HCT116 (cell line): ENCODE data around the gene HMGA1. TPM values are rescaled to one million over a fixed set of nuclear protein-coding genes. Genes with fewer than 3 reads are reported as not detected.

Experiments
- ATAC-seq: fragments of 200-7000 bp; cut with Tn5 transposase; 2 replicates; pipeline ENCODE4 v1.9.1; 2020; ENCODE audit warnings: mild to moderate bottlenecking, moderate library complexity
- BruUV-seq: library from RNA; stranded (reverse); fragments of 400-500 nt; replicated peaks from 2 replicates; lab custom pipeline; 2021; lab: Mats Ljungman, UMichigan
- CTCF ChIA-PET: fragments of 300-600 bp; sonication (Branson Sonifier 250); formaldehyde crosslinking; loops from one replicate; lab custom pipeline; 2021; ENCODE audit warnings: antibody characterized with exemption; lab: Charles Lee
- POLR2A ChIA-PET: fragments of 300-600, 350-600 bp; sonication (Branson Sonifier 250); formaldehyde crosslinking; loops from one replicate; lab custom pipeline; 2021; ENCODE audit warnings: antibody characterized with exemption; lab: Charles Lee
- RAD21 ChIA-PET, 2 experiments: fragments of 300-600 bp; sonication (Branson Sonifier 250); formaldehyde crosslinking; loops; one replicate each; lab custom pipeline; 2023; ENCODE audit warnings: low total read pairs in 2 of 2; ENCODE audit not compliant: uncharacterized antibody in 2 of 2, unreplicated experiment in 2 of 2, low non-redundant PET in 1 of 2; lab: Charles Lee
- DNase-seq: peaks from one replicate; pipeline ENCODE4 v3.0.0-alpha.2; 2010; ENCODE audit warnings: low read depth, low spot score
- H2AFZ ChIP-seq: fragments of 200-600 bp; shearing (Covaris generic), sonication (generic); 2 replicates; pipeline ENCODE4 v1.6.1; 2017; ENCODE audit warnings: low read depth, mixed run types, mixed read lengths, antibody characterized with exemption, low read length; ENCODE audit not compliant: poor library complexity, severe bottlenecking
- H3K27ac ChIP-seq: 2 replicates; pipeline ENCODE4 v1.5.1; 2012; ENCODE audit warnings: low read depth, low read length
- H3K27me3 ChIP-seq: fragments of 200-600 bp; sonication (generic); 2 replicates; pipeline ENCODE4 v1.6.1; 2016; ENCODE audit warnings: mixed run types, low read length, mixed read lengths; ENCODE audit not compliant: insufficient read depth
- H3K36me3 ChIP-seq, 2 experiments: fragments of 200-500 bp in 1 of 2; fragments of 200-600 bp in 1 of 2; sonication (Bioruptor generic) in 1 of 2; sonication (generic) in 1 of 2; 2 replicates each; pipeline versions ENCODE4 v1.5.1 to v1.6.1; 2014 to 2016; ENCODE audit warnings: low read length in 2 of 2, inconsistent platforms in 1 of 2, mixed read lengths in 1 of 2, mixed run types in 1 of 2; ENCODE audit not compliant: insufficient read depth in 2 of 2, control insufficient read depth in 1 of 2
- H3K4me1 ChIP-seq, 2 experiments: fragments of 200-600 bp in 1 of 2; sonication (generic) in 1 of 2; 2 replicates each; pipeline versions ENCODE4 v1.5.1 to v1.6.1; 2012 to 2017; ENCODE audit warnings: low read length in 2 of 2, inconsistent platforms in 1 of 2, mild to moderate bottlenecking in 1 of 2, mixed read lengths in 1 of 2, mixed run types in 1 of 2, moderate library complexity in 1 of 2; ENCODE audit not compliant: insufficient read depth in 2 of 2, control insufficient read depth in 1 of 2
- H3K4me2 ChIP-seq: fragments of 200-600 bp; sonication (generic); 2 replicates; pipeline ENCODE4 v1.6.1; 2017; ENCODE audit warnings: mixed run types, low read length, mixed read lengths
- H3K4me3 ChIP-seq, 2 experiments: fragments of 200-600 bp in 1 of 2; sonication (generic) in 1 of 2; replicated peaks in 1 of 2; 2 replicates each; pipeline ENCODE4 v1.5.1; 2011 to 2016; ENCODE audit warnings: low read length in 2 of 2, control low read depth in 1 of 2, low read depth in 1 of 2, mild to moderate bottlenecking in 1 of 2, mixed read lengths in 1 of 2, mixed run types in 1 of 2
- H3K79me2 ChIP-seq: fragments of 200-600 bp; sonication (generic); 2 replicates; pipeline ENCODE4 v1.6.1; 2017; ENCODE audit warnings: mild to moderate bottlenecking, mixed run types, low read length, moderate library complexity, mixed read lengths; ENCODE audit not compliant: insufficient read depth
- H3K9ac ChIP-seq: fragments of 200-600 bp; sonication (generic); 2 replicates; pipeline ENCODE4 v1.6.1; 2016; ENCODE audit warnings: low read length, mixed read lengths
- H3K9me2 ChIP-seq: fragments of 200-600 bp; sonication (generic), shearing (Covaris generic); 2 replicates; pipeline ENCODE4 v1.6.1; 2017; ENCODE audit warnings: mixed run types, mild to moderate bottlenecking, moderate library complexity; ENCODE audit not compliant: insufficient read depth
- H3K9me3 ChIP-seq, 2 experiments: fragments of 200-500 bp in 1 of 2; fragments of 200-600 bp in 1 of 2; sonication (Bioruptor generic) in 1 of 2; sonication (generic) in 1 of 2; 2 replicates each; pipeline ENCODE4 v1.6.1; 2014 to 2017; ENCODE audit warnings: low read length in 2 of 2, mixed read lengths in 2 of 2, inconsistent platforms in 1 of 2, low read depth in 1 of 2, mild to moderate bottlenecking in 1 of 2, mixed run types in 1 of 2, moderate library complexity in 1 of 2; ENCODE audit not compliant: control insufficient read depth in 1 of 2, insufficient read depth in 1 of 2
- H4K20me1 ChIP-seq: fragments of 200-600 bp; sonication (generic), shearing (Covaris generic); 2 replicates; pipeline ENCODE4 v1.6.1; 2017; ENCODE audit warnings: mixed run types, mild to moderate bottlenecking, moderate library complexity; ENCODE audit not compliant: insufficient read depth
- EZH2 ChIP-seq: fragments of 200-600 bp; sonication (generic); IDR thresholded peaks from 2 replicates; pipeline ENCODE4 v1.6.1; 2017; ENCODE audit warnings: antibody characterized with exemption, mixed run types
- EZH2phosphoT487 ChIP-seq: fragments of 200-600 bp; IDR thresholded peaks from 2 replicates; pipeline ENCODE4 v1.6.1; 2018; ENCODE audit warnings: antibody characterized with exemption, borderline replicate concordance
- FOSL1 ChIP-seq: IDR thresholded peaks from 2 replicates; pipeline ENCODE4 v1.6.1; 2012; ENCODE audit warnings: low read depth
- POLR2A ChIP-seq: IDR thresholded peaks from 2 replicates; pipeline ENCODE4 v1.7.0; 2011; ENCODE audit warnings: borderline replicate concordance; ENCODE audit not compliant: insufficient read depth, insufficient read length; ENCODE audit errors: extremely low read depth
- RAD21 ChIP-seq: IDR thresholded peaks from 2 replicates; pipeline ENCODE4 v1.6.1; 2012; ENCODE audit warnings: low read depth, mild to moderate bottlenecking
- REST ChIP-seq: IDR thresholded peaks from 2 replicates; pipeline ENCODE4 v1.6.1; 2012; ENCODE audit warnings: low read depth
- SP1 ChIP-seq: IDR thresholded peaks from 2 replicates; pipeline ENCODE4 v1.6.1; 2012; ENCODE audit warnings: low read depth
- TCF7L2 ChIP-seq: IDR thresholded peaks from 2 replicates; pipeline ENCODE4 v1.7.0; 2011; ENCODE audit warnings: borderline replicate concordance, inconsistent platforms; ENCODE audit not compliant: insufficient read depth, insufficient read length; ENCODE audit errors: extremely low read depth
- YY1 ChIP-seq: IDR thresholded peaks from 2 replicates; pipeline ENCODE4 v1.6.1; 2011; ENCODE audit warnings: low read length, low read depth, moderate library complexity, mild to moderate bottlenecking; ENCODE audit not compliant: insufficient replicate concordance; ENCODE audit errors: extremely low read depth
- ZFX ChIP-seq: fragments of 450-650 bp; IDR thresholded peaks from 2 replicates; pipeline ENCODE4 v1.6.1; 2017
- intact Hi-C: fragments of 100-400 bp; cut with micrococcal nuclease; formaldehyde crosslinking; loops from 2 replicates; pipeline ENCODE4 v1.10.0; 2022
- total RNA-seq: library from RNA; stranded (reverse); gene quantifications from one replicate; pipeline ENCODE4 v1.2.1, GENCODE V29; 2021; ENCODE audit not compliant: unreplicated experiment
- TF ChIP-seq, protein P1 (sequence below), 3 experiments: fragments of 200-600 bp in 1 of 3; sonication (generic) in 1 of 3; IDR thresholded peaks in 2 of 3; conservative IDR thresholded peaks in 1 of 3; 2 replicates each; pipeline ENCODE4 v1.5.1; 2012 to 2017; ENCODE audit warnings: low read depth in 2 of 3, low read length in 2 of 3, antibody characterized with exemption in 1 of 3, borderline replicate concordance in 1 of 3, control low read depth in 1 of 3, mild to moderate bottlenecking in 1 of 3, mixed read lengths in 1 of 3, mixed run types in 1 of 3, moderate library complexity in 1 of 3; ENCODE audit not compliant: insufficient read depth in 1 of 3

HMGA1 gene
- total RNA-seq, 1 experiment from 2014 or later, result 2,459 TPM

DNA sequence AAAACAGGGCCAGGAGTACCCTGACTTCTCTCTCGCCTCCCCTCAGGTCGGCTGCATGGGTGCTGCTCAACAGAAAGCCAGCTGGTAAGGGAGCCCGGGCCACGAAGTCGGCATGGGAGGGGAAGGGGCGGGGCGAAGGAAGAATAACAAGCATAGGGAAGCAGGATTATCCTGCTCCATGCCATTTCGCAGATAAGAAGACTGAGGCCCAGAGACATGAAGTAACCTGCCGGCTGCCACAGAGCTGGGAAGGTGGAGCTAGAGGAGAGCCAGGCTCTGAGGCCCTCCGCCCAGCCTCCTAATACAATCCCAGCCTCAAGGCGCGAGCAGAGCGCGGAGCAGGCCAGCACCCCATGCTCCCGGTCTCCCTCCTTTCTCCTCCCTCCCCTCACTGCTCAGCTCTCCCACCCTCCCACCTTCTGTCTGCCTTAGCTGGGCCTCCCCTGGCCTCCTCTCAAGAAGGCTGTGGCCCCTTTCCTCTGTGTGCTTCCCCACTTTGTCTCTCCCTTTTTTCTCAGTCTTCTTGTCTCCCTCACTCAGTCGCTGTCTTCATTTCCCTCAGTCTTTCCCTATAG lies 13.2 kb upstream of the HMGA1 start (continued):
- TF ChIP-seq REST, result no peak
- TF ChIP-seq EZH2, result no peak
- TF ChIP-seq SP1, result no peak
- no peak for TF ChIP-seq FOSL1
- TF ChIP-seq EZH2phosphoT487, result no peak

GRCh38 chr6:34223956-34224940 lies 12.4 kb upstream of the HMGA1 start:
- Histone ChIP-seq H4K20me1 (no peaks in the 10 kb centered on the region), H3K36me3 (no peaks in the 10 kb centered on the region), H3K9ac (peak overlapping the region; percentile 89), H3K4me1 (peaks cover 54 to 69% of the 10 kb centered on the region in 2 experiments), H3K9me2 (no peaks in the 10 kb centered on the region), H2AFZ (no peak overlapping the region), H3K4me2 (peak overlapping the region; percentile 96), H3K27me3 (no peaks in the 10 kb centered on the region), H3K9me3 (no peaks in the 10 kb centered on the region), H3K27ac (peak overlapping the region; percentile 92), H3K4me3 (peak overlapping the region; percentile 36 to 59), H3K79me2 (no peaks in the 10 kb centered on the region)
- CTCF ChIA-PET, result interaction anchor here (1.0 to 1.6 kb wide), 2 partner anchors 20 to 28 kb away, joined by 4 to 5 read pairs; no protein-coding TSS in a partner anchor
- ATAC-seq, result peak; percentile 80
- POLR2A ChIA-PET, result interaction anchor here (0.7 to 2.4 kb wide), 8 partner anchors 9 to 23 kb away, joined by 3 to 46 read pairs (median 8); partner anchors contain the start of gene HMGA1
- DNase-seq, result no peak
- RAD21 ChIA-PET, result interaction anchor here (0.8 to 1.3 kb wide), 2 partner anchors 20 to 28 kb away, joined by 3 read pairs; no protein-coding TSS in a partner anchor
- BruUV-seq, result TSS peak; percentile 85
- intact Hi-C loops, result no loop called here
- TF ChIP-seq SP1 (no peak), ZFX (peak; percentile 33; the same call in 1 of the 2 replicates), FOSL1 (no peak), TCF7L2 (peak; percentile 31), RAD21 (no peak), EZH2 (no peak), YY1 (peak; percentile 5), POLR2A (peak; percentile 27)
- TF ChIP-seq, protein P1, sequence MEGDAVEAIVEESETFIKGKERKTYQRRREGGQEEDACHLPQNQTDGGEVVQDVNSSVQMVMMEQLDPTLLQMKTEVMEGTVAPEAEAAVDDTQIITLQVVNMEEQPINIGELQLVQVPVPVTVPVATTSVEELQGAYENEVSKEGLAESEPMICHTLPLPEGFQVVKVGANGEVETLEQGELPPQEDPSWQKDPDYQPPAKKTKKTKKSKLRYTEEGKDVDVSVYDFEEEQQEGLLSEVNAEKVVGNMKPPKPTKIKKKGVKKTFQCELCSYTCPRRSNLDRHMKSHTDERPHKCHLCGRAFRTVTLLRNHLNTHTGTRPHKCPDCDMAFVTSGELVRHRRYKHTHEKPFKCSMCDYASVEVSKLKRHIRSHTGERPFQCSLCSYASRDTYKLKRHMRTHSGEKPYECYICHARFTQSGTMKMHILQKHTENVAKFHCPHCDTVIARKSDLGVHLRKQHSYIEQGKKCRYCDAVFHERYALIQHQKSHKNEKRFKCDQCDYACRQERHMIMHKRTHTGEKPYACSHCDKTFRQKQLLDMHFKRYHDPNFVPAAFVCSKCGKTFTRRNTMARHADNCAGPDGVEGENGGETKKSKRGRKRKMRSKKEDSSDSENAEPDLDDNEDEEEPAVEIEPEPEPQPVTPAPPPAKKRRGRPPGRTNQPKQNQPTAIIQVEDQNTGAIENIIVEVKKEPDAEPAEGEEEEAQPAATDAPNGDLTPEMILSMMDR (IDR thresholded peaks at IDR 0.05 in 2 of 3, conservative IDR thresholded peaks at IDR 0.05 in 1 of 3; ENCODE audit: borderline replicate concordance in 1 of 3, insufficient read depth in 1 of 3, low read depth in 2 of 3, low read length in 2 of 3), result no peak
